Fibroblast of lung (primary cell): ENCODE measurements around the gene CTXN3.

Source experiments
- CTCF ChIP-seq, 2 donors: IDR thresholded peaks in 1 of 2; conservative IDR thresholded peaks in 1 of 2; 1 replicate in 1 of 2; 2 replicates in 1 of 2; pipeline ENCODE4 v1.5.1; 2011 to 2012; ENCODE audit warnings: low read length in 2 of 2, control low read depth in 1 of 2, inconsistent platforms in 1 of 2, low read depth in 1 of 2, mild to moderate bottlenecking in 1 of 2
- EZH2 ChIP-seq: IDR thresholded peaks from 2 replicates; pipeline ENCODE4 v1.5.1; 2012; ENCODE audit warnings: low read length, control low read depth, mild to moderate bottlenecking; ENCODE audit errors: missing control alignments

- TF ChIP-seq CTCF (conservative IDR thresholded peaks at IDR 0.05 in 1 of 2, IDR thresholded peaks at IDR 0.05 in 1 of 2; ENCODE audit: low read depth in 1 of 2, low read length in 2 of 2) (no peak), EZH2 (no peak)
Measured at GRCh38 chr5:127602896-127603844, 45.7 kb upstream of the CTXN3 start.
